Measurements from ENCODE around the gene FGR. TPM values are rescaled to one million over a fixed set of nuclear protein-coding genes. Genes with fewer than 3 reads are reported as not detected.

FGR gene
- total and polyA plus RNA-seq, 2 donors (not counting 1 experiment from before 2014, with no cell fraction given) = 57.0 to 295 TPM

- intact Hi-C loops (cut with micrococcal nuclease) = loop anchor here (1.0 to 10.0 kb wide), 4 partner anchors 17 to 115 kb away; partner anchors contain the start of gene FAM76A
- Histone ChIP-seq H3K4me1 (ENCODE audit: control insufficient read depth in 2 of 2, insufficient read depth in 2 of 2, low read length in 2 of 2) (peaks cover 33 to 44% of the 10 kb centered on the region in 2 donors), H3K4me2 (replicated peaks; ENCODE audit: low read depth, low read length, poor library complexity, severe bottlenecking) (peak overlapping the region; percentile 67)
These were observed 25.3 kb downstream of the FGR start for GRCh38 chr1:27609618-27610240.

More at GRCh38 chr1:27609618-27610240, 25.3 kb downstream of the FGR start:
- Mint-ChIP-seq H3K4me3 (no peak overlapping the region), H3K9me3 (ENCODE audit: insufficient read depth) (no peaks in the 10 kb centered on the region), H3K27ac (no peak overlapping the region), H3K27me3 (no peaks in the 10 kb centered on the region), H3K4me1 (peaks cover 28% of the 10 kb centered on the region)
- Histone ChIP-seq H3K9ac (ENCODE audit: low read length) (peak overlapping the region; percentile 35), H3K36me3 (replicated peaks in 1 of 2; ENCODE audit: control extremely low read depth in 1 of 2, control insufficient read depth in 1 of 2, extremely low read depth in 1 of 2, insufficient read depth in 2 of 2, low read length in 1 of 2) (peaks cover 0 to 31% of the 10 kb centered on the region in 2 experiments), H2AFZ (ENCODE audit: insufficient read depth, low read depth, low read length, poor library complexity, severe bottlenecking) (no peak overlapping the region), H3K27me3 (replicated peaks in 1 of 4; ENCODE audit: control extremely low read depth in 1 of 4, control insufficient read depth in 3 of 4, insufficient read depth in 4 of 4, low read length in 3 of 4) (no peaks in the 10 kb centered on the region), H3K9me3 (ENCODE audit: control extremely low read depth in 1 of 3, control insufficient read depth in 2 of 3, insufficient read depth in 1 of 3, low read length in 2 of 3) (no peaks in the 10 kb centered on the region), H3K4me3 (ENCODE audit: control extremely low read depth in 1 of 5, extremely low read depth in 1 of 5, insufficient read depth in 1 of 5, low read depth in 2 of 5, low read length in 4 of 5) (peak overlapping the region in 3 of 5 experiments; percentile 8 to 35 (median 14)), H3K27ac (ENCODE audit: low read length in 2 of 2) (peak overlapping the region; percentile 62 to 76), H3K79me2 (ENCODE audit: control insufficient read depth, insufficient read depth, low read length) (peaks cover 1% of the 10 kb centered on the region), H4K20me1 (ENCODE audit: control insufficient read depth, insufficient read depth, low read length, poor library complexity, severe bottlenecking) (peaks cover 5% of the 10 kb centered on the region)
- POLR2A ChIA-PET = interaction anchor here (1.1 to 4.1 kb wide), 3 partner anchors 51 to 60 kb away, joined by 3 to 31 read pairs (median 6); no protein-coding TSS in a partner anchor
- ATAC-seq (ENCODE audit: low read depth) (peak; percentile 58), DNase-seq (peak; percentile 80)
- 15% methylated on average over 10 of the region's 12 CpGs for WGBS (ENCODE audit: insufficient coverage)
- CTCF ChIA-PET = interaction anchor here (0.6 to 20.3 kb wide), 25 partner anchors 8 to 581 kb away, joined by 3 to 473 read pairs (median 7); partner anchors contain the start of genes FAM76A and IFI6
- no peak for TF ChIP-seq EZH2 (IDR thresholded peaks at IDR 0.05; ENCODE audit: borderline replicate concordance, insufficient read depth, low read depth, low read length, poor library complexity, severe bottlenecking)
- no peak for TF ChIP-seq CTCF (IDR thresholded peaks at IDR 0.05)
